NCI-H2227 treated with DMSO at 0.1 percent for 48 hours (cell line): Measurements from ENCODE around the gene TNFRSF14.

Source experiments
- DNase-seq: peaks from one replicate; lab custom pipeline; 2025; lab: John Stamatoyannopoulos, UW

TNFRSF14 gene

DNA sequence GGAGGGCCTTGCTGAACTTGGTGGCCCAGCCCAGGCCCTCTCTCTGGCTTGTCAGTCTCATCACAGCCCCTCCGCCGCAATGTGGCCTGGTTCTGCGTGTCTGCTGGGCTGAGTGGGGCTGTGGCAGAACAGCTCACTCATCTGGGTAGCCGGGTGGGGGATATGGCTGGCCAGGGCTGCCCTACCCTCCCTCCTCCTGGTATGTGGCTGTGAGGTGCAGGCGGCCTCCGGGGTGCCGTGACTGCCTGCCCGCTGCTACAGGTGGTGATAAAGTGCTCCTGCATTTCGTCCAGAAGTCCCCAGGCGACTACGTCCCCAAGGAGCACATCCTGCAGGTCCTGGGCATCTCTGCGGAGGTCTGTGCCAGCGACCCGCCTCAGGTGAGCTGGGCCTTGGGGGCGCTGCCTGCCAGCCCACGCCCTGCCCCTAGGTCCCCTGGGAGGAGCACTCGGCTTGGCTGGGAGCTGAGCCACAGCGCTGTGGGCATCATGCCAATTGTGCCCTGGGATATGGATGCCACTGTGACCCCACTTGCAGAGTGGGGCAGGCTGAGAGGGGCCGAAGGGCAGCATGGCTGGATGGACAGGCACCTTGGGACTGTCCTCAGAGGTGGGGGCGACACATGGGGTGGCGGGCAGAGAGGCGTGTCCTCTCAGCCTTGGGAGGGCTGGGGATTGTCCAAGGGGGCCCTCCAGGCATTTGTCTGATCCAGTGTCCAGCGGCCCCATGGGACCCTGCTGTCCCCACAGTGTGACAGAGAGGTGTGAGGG is 32.7 kb downstream of the TNFRSF14 start:
- no peak for DNase-seq

GRCh38 chr1:2589431-2590232 is 33.5 kb downstream of the TNFRSF14 start:
- DNase-seq: no peak

DNA sequence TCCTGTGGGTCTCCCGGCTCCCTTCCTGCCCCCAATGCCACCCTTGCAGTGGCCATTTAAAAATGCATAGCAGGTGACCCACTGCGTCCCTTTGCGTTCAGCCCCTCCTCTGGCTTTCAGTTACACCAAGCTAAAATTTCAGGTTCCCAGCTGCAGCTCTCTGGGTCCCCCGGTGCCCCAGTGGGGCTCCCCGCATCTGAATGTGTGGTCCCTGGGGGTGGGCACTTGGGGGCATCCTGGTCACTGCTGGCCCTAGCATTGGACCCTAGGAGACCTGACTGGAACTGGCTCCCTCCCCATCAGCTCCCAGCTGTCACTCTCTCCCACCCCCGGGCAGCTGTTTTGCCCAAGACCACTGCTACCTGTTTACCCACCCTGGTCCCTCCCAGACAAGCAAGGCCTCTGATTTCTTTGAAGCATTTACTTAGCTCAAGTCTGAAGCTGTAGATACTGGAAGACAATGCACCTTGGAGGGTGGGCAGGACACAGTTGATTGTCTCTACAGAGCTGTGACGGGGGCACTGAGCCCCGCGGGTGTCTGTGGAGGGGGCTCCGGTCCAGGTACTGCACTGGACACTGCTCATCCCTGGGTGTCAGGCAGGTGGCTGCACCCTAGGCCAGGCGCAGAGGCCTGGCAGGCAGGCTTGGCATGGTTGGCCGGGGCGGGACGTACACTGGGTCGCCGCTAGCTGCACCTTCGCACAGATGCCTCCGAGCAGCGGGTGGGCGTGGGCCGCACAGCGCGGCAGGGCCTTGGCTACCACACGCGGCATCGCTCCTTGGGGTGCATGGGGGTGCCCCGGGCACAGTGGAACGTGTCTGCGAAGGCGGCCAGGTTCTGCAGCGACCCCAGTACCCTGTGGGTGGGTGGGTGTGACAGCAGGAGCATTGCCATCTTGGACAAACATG is 34.3 kb downstream of the TNFRSF14 start:
- DNase-seq: no peak

GRCh38 chr1:2591233-2591580 is 35.0 kb downstream of the TNFRSF14 start:
- no peak for DNase-seq

GRCh38 chr1:2591581-2592261 is 35.5 kb downstream of the TNFRSF14 start:
- DNase-seq: no peak

DNA sequence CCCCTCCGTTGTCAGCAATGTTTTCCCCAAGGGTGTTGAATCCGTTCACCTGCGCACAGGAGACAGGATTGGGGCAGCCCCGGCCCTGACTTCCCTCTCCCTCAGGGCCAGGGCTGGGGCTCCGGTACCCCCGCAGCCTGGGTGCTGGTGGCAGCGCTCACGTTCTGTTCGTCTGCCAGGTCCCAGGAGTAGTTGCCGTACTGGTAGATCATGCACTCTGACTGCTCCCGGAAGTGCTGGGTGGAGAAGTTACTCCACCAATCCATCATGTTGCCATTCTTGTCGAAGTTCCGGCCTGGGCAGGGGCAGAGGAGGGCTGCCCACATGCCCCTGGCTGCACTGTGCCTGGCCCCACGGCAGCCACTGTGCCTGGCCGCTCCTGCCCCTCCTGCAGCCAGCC is 36.5 kb downstream of the TNFRSF14 start:
- DNase-seq: no peak

GRCh38 chr1:2593251-2593878 is 37.2 kb downstream of the TNFRSF14 start:
- DNase-seq: no peak

GRCh38 chr1:2594001-2594640 is 38.0 kb downstream of the TNFRSF14 start:
- DNase-seq: no peak

GRCh38 chr1:2594641-2595131 is 38.5 kb downstream of the TNFRSF14 start:
- DNase-seq: no peak

- no peak for DNase-seq
Observed at GRCh38 chr1:2595261-2595811, 39.2 kb downstream of the TNFRSF14 start.

- DNase-seq: no peak
Observed at GRCh38 chr1:2595812-2596529, 39.8 kb downstream of the TNFRSF14 start.

DNA sequence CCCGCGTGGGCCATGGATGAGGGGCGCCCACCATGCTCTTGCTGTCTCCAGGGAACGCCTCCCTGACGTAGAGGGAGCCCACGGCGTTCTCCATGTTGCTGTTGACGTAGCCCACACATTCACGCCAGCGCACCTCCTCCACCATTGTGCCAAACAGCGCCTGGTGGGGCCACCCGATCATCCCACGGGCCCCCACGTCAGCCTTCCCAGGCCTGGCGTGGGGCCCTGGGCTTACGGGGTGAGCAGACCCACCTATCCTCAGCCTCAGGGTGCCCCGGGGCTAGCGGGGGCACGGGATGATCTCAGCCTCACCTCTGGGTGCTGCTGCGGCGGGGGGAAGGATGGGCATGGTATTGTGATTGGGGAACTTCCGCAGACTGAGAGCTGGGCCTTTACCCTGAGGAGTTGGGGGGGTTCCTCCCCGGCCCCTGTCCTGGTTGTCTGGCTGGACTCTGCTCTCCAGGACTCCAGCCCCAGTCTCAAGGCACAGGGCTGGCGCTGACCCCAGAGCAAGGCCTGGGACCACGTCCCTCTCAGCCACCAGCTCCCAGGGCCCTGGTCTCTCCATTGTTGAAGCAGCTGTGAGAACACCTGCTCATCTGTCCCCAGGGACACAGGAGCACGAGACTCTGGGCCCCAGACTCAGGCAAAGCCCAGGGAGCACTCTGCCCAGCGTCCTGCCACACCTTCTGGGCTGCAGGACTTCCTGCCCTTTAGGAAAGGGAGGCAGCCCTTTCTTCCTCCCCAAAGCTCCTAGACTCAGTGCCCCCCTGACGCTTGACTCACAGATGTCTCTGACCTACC is 40.6 kb downstream of the TNFRSF14 start:
- DNase-seq: no peak

GRCh38 chr1:2597441-2598328 is 41.5 kb downstream of the TNFRSF14 start:
- DNase-seq: no peak

GRCh38 chr1:2598329-2598931 is 42.3 kb downstream of the TNFRSF14 start:
- no peak for DNase-seq

GRCh38 chr1:2601721-2602303 is 45.6 kb downstream of the TNFRSF14 start:
- DNase-seq: no peak

DNA sequence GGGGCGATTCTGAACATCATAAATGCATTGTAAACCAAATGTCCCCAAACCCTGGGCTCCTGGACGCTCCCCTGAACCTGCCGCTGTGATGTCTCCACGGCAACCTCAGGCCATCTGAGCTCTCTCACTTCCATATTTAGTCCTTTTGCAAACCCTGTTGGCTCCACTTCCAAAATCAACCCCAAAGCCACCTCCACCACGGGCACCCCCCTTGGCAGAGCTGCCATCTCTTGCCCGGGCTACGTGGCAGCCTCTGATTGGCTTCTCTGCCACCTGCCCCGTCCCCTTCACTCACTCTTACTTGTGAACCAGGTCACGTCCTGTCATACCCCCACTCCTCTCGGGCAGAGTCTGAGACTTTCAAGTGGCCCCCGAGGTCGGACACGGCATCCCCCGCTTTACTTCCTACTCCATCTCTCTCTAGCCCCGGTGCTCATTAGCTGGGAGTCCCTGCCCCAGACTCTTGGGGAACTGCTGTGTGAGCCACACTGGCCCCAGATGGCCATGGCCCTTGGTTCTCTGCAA is 46.2 kb downstream of the TNFRSF14 start:
- DNase-seq: no peak
